ENCODE results near the gene DUSP16.
"Not testable (repeated sequence)": the region's sequence is repeated elsewhere in the genome, so short reads cannot be mapped to it uniquely, and the experiment has no call there.

DUSP16 gene

GRCh38 chr12:12480074-12480473 is 82.6 kb downstream of the DUSP16 start:
- TF ChIP-seq, protein P1, sequence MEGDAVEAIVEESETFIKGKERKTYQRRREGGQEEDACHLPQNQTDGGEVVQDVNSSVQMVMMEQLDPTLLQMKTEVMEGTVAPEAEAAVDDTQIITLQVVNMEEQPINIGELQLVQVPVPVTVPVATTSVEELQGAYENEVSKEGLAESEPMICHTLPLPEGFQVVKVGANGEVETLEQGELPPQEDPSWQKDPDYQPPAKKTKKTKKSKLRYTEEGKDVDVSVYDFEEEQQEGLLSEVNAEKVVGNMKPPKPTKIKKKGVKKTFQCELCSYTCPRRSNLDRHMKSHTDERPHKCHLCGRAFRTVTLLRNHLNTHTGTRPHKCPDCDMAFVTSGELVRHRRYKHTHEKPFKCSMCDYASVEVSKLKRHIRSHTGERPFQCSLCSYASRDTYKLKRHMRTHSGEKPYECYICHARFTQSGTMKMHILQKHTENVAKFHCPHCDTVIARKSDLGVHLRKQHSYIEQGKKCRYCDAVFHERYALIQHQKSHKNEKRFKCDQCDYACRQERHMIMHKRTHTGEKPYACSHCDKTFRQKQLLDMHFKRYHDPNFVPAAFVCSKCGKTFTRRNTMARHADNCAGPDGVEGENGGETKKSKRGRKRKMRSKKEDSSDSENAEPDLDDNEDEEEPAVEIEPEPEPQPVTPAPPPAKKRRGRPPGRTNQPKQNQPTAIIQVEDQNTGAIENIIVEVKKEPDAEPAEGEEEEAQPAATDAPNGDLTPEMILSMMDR (IDR thresholded peaks at IDR 0.05; ENCODE audit: low read depth, low read length): no peak
- H3K4me3 ChIP-seq (ENCODE audit: low read depth, low read length): no peak overlapping the region

- no peak overlapping the region for H3K4me3 ChIP-seq (ENCODE audit: low read depth, low read length)
- TF ChIP-seq, protein P1 (IDR thresholded peaks at IDR 0.05; ENCODE audit: low read depth, low read length): no peak
These were observed 85.2 kb downstream of the DUSP16 start for GRCh38 chr12:12477532-12477890.

- TF ChIP-seq, protein P1 (IDR thresholded peaks at IDR 0.05; ENCODE audit: low read depth, low read length): no peak
- no peak overlapping the region for H3K4me3 ChIP-seq (ENCODE audit: low read depth, low read length)
These were observed 85.7 kb downstream of the DUSP16 start for GRCh38 chr12:12476857-12477531.

- TF ChIP-seq, protein P1 (IDR thresholded peaks at IDR 0.05; ENCODE audit: low read depth, low read length): no peak
- no peak overlapping the region for H3K4me3 ChIP-seq (ENCODE audit: low read depth, low read length)
These were observed 87.5 kb downstream of the DUSP16 start for GRCh38 chr12:12474931-12475795.

GRCh38 chr12:12474471-12474928 is 88.2 kb downstream of the DUSP16 start:
- TF ChIP-seq, protein P1 (IDR thresholded peaks at IDR 0.05; ENCODE audit: low read depth, low read length): no peak
- H3K4me3 ChIP-seq (ENCODE audit: low read depth, low read length): no peak overlapping the region

GRCh38 chr12:12473223-12473622 is 89.4 kb downstream of the DUSP16 start:
- TF ChIP-seq, protein P1 (IDR thresholded peaks at IDR 0.05; ENCODE audit: low read depth, low read length): no peak
- no peak overlapping the region for H3K4me3 ChIP-seq (ENCODE audit: low read depth, low read length)

- not testable (repeated sequence) for H3K4me3 ChIP-seq (ENCODE audit: low read depth, low read length)
These were observed 90.4 kb downstream of the DUSP16 start for GRCh38 chr12:12471982-12472961.
